Fibroblast of mammary gland (primary cell): ENCODE results near the gene SYT14.
"Not testable (repeated sequence)": the region's sequence is repeated elsewhere in the genome, so short reads cannot be mapped to it uniquely, and the experiment has no call there.

Experiments
- DNase-seq: peaks from one replicate; pipeline ENCODE4 v3.0.0-alpha.2; 2010; ENCODE audit warnings: low read depth
- H3K4me3 ChIP-seq: 2 replicates; pipeline ENCODE4 v1.5.1; 2011; ENCODE audit warnings: low read depth, mild to moderate bottlenecking, low read length, moderate library complexity; ENCODE audit not compliant: control insufficient read depth
- CTCF ChIP-seq: conservative IDR thresholded peaks from 2 replicates; pipeline ENCODE4 v1.5.1; 2011; ENCODE audit warnings: low read depth, low read length, inconsistent platforms; ENCODE audit not compliant: control insufficient read depth, insufficient read depth

Gene SYT14

GRCh38 chr1:209937996-209938959 is at the start of gene SYT14:
Gene SYT14, plus strand, starts transcription at chr1:209938217. Its CDS starts 48 bp downstream, at chr1:209938265.
- no peak within 1 kb of the TSS for H3K4me3 ChIP-seq
- no peak for DNase-seq
- TF ChIP-seq CTCF = no peak

- not testable (repeated sequence) for DNase-seq, H3K4me3 ChIP-seq
Observed at GRCh38 chr1:209888291-209889076, 49.5 kb upstream of the SYT14 start.

- no peak for DNase-seq
- no peak for TF ChIP-seq CTCF
- H3K4me3 ChIP-seq = no peak overlapping the region
Observed at GRCh38 chr1:209889077-209889418, 49.0 kb upstream of the SYT14 start.

- H3K4me3 ChIP-seq = no peak overlapping the region
- TF ChIP-seq CTCF = no peak
- DNase-seq = peak; percentile 61
Observed at GRCh38 chr1:209890641-209891330, 47.2 kb upstream of the SYT14 start.

DNA sequence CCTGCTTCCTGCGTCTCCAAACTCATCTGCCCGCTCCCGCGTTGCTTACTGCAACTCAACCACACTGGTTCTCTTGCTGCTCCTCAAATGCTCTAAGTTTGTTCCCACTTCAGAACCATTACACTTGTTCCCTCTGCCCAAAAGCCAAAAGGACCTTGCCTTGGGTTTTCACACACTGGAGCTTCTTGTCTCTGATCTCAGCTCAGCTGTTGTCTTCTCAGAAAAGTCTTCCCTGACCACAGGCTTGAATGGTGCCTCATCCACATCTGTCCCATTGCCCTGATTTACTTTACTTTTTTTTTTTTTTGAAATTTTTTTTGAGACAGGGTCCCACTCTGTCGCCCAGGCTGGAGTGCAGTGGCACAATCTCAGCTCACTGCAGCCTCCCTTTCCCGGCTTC is 44.3 kb upstream of the SYT14 start:
- H3K4me3 ChIP-seq = no peak overlapping the region
- TF ChIP-seq CTCF = no peak
- DNase-seq = no peak

- no peak overlapping the region for H3K4me3 ChIP-seq
- no peak for TF ChIP-seq CTCF
- DNase-seq = peak; percentile 72
Observed at GRCh38 chr1:209895709-209896108, 42.3 kb upstream of the SYT14 start.
